Activated CD4-positive, alpha-beta T cell treated with anti-CD3 and anti-CD28 coated beads for 24 hours (primary cell): ENCODE results near the gene CTAGE8.
"Not testable (repeated sequence)": the region's sequence is repeated elsewhere in the genome, so short reads cannot be mapped to it uniquely, and the experiment has no call there.

ENCODE experiments used
- DNase-seq, 2 donors: peaks; one replicate each; pipeline ENCODE4 v3.0.0-alpha.2; 2020; ENCODE audit warnings: low read depth in 2 of 2

CTAGE8 gene, protein sequence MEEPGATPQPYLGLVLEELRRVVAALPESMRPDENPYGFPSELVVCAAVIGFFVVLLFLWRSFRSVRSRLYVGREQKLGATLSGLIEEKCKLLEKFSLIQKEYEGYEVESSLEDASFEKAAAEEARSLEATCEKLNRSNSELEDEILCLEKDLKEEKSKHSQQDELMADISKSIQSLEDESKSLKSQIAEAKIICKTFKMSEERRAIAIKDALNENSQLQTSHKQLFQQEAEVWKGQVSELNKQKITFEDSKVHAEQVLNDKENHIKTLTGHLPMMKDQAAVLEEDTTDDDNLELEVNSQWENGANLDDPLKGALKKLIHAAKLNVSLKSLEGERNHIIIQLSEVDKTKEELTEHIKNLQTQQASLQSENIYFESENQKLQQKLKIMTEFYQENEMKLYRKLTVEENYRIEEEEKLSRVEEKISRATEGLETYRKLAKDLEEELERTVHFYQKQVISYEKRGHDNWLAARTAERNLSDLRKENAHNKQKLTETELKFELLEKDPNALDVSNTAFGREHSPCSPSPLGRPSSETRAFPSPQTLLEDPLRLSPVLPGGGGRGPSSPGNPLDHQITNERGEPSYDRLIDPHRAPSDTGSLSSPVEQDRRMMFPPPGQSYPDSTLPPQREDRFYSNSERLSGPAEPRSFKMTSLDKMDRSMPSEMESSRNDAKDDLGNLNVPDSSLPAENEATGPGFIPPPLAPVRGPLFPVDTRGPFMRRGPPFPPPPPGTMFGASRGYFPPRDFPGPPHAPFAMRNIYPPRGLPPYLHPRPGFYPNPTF

DNA sequence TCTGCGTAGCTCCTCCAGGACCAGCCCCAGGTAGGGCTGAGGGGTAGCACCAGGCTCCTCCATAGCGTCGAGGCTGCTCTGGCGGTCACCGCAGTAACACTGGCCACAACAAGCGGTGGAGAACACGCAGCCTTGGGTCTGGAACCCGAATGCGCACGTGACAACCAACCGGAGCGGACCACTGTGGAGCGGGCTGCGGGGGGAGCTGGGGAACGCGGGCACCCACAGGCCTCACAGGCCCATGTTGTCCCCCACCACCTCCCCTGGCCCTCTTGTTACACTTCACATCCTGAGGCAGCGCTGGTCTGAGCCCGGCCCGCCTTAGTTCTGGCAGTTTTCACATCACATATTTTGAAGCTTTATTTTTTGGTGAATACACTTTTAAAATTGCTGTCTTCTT lies at the start of gene CTAGE8:
CTAGE8 (minus strand) TSS at position 101 of the 400 bp plus-strand sequence; CDS start at position 63, 38 bp downstream.
- DNase-seq, result not testable (repeated sequence)

DNA sequence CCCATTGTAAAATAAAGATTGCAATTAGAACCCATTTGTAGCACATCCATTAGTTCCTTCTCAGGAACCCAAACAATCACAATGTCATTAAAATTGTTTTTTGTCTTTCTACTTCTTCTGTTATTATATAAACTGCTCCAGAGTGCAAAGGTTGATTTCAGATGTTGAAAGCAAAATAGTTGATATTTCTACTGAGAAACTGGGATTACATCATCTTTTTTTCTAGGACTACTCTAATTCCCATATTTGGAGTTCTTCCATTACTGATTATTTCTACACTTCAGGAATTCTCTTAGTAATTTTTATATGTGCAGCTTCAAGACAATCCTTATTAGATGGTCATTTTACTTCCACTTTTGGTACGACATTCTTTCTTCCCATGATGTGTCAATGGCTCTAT lies 48.4 kb upstream of the CTAGE8 start:
- not testable (repeated sequence) for DNase-seq

- DNase-seq, result not testable (repeated sequence)
These were observed 42.9 kb upstream of the CTAGE8 start, which contains the start of gene OR2A1 for GRCh38 chr7:144311872-144312469. TSS of gene OR2A1 (plus strand) at chr7:144312419. CDS start at chr7:144318125, 5,706 bp downstream.

GRCh38 chr7:144311218-144311617 lies 42.1 kb upstream of the CTAGE8 start:
- DNase-seq, result not testable (repeated sequence)

DNA sequence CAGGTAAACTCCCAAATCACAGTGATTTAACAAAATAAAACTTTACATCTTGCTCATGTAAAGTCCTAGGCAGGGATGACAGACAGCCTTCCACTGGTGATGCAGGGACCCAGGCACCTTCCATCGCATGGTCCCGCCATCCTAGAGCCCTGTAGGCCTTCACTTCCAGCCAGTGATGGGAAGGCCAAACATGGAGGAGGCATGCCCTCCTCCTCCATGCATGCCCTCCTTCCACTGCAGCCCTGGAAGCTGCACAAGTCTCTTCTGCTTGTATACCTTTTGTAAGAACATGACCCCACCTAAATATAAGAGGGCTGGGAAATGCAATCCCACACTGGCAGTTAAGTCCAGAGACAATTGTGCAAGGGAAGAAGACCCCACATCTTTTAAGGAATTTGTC lies 40.6 kb upstream of the CTAGE8 start:
- DNase-seq, result not testable (repeated sequence)

DNA sequence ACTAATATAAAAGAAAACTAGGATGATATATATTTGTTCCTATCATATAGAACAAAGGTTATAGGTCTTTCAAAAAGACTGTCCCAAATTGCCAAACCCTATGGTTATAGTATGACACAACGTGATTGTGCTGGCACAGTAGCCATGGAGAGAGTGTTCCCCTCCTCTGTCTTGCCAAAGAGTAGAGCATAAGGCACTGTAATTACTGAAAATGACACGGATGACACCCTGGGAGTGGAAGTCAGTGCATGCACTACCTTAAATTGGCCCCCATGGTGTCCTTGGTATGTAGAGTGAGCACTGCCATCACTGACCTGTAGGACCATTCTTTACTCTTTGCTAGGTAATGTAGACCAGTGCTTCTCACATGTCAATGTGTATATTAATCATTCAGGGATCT lies 36.1 kb upstream of the CTAGE8 start:
- DNase-seq, result not testable (repeated sequence)

DNA sequence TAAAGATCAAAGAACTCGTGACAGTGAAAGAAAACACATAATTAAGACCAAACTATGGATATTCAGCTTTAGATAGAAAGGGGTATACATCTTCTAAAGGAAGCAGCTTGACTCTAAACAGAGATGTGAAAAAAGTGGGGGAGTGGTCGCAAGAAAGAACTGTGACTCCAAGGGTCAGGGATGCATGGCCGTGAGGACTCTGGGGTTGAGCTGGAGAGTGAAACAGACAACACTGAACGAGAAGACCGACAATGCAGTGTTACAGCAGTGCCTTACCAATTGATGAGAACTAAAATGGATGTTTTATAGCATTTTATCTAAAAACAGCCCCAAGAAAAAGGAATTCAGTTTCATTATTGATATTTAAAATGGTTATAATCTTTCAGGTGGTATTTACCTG lies 34.5 kb upstream of the CTAGE8 start:
- not testable (repeated sequence) for DNase-seq

- not testable (repeated sequence) for DNase-seq
These were observed 33.7 kb upstream of the CTAGE8 start for GRCh38 chr7:144302578-144303303.

DNA sequence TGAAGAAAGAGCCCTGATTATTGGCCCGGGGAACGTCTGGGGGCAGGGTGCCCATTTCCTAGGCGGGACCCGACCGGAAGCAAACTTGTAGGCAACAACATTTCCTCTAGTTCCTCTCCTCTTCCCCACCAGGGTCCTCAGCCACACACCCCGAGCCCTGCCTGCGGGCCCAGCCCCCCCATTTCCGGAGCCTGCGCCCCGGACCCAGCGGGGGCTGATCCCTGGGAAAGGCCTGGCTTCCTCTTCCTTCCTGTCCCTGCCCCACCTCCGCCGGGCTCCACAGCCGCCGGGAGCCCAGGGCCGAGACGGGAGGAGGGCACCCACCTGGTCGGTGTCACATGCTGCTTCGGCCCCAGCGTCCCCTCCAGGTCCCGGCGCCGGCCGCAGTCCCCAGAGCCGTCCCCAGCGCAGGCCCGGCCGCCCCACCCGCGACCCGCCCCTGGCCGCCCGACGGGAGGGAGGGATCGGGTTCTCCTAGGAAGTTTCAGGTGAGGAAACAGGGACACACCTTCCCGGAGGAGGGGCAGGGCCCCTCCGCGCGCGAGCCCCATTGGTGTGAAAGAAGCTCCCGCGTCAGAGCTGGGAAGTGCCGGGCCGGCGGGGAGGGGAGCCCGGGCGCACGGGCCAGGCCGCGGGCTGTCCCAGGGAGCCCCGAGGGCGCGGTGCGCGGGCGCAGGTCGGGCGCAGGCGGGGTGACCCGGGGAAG lies 24.9 kb upstream of the CTAGE8 start:
- not testable (repeated sequence) for DNase-seq

DNA sequence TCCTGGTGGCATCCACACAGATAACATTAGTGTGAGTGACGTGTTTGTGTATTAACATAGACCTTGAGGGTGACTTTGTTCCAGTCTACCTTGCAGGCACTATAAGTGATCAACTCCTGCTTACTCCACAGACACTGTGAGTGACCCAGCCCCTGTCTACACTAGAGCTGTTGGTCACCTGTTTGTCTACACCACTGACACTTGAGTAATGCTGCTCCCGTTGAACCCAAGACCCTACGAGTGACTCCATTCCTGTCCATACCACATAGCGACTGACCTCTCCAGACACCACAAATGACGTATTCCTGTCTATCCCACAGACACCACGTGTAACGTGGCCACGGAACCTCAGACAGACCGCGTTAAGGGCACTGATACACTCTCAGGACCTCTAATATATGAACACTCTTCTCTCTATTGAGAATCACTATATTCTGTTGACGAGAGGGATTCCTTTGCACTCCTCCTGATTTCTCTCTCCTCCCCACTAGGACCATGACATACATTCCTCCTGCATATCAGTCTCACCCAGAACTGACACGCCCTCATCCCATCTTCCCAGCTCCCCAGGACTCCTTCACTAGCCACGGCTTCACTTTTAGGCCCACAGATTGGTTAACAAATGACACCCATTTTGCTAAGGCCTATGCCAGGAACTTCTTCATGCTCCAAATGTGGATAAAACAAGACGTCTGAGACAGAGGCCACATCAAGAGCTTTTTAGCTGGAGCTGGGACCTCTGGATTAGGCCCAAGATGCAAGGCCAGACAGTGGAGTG lies 23.5 kb upstream of the CTAGE8 start:
- DNase-seq, result not testable (repeated sequence)

DNA sequence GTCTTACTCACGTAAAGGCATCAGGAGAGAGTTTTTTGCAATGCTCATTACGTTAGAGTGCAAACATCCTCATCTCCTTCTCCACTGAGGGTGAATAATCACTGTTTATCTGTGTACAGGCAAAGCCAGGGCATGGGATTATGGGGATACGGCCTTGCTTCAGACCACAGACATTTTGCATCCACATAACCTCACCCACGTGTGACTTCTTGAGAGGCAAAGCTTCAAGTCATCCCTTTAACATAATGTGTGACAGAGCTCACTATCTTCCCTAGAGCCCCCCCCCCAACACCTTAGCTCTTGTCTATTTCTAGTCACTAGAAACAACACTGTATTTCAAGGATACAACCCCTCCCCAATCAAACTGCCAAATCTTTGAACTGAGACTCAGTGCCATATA lies 22.5 kb upstream of the CTAGE8 start:
- DNase-seq, result not testable (repeated sequence)

DNA sequence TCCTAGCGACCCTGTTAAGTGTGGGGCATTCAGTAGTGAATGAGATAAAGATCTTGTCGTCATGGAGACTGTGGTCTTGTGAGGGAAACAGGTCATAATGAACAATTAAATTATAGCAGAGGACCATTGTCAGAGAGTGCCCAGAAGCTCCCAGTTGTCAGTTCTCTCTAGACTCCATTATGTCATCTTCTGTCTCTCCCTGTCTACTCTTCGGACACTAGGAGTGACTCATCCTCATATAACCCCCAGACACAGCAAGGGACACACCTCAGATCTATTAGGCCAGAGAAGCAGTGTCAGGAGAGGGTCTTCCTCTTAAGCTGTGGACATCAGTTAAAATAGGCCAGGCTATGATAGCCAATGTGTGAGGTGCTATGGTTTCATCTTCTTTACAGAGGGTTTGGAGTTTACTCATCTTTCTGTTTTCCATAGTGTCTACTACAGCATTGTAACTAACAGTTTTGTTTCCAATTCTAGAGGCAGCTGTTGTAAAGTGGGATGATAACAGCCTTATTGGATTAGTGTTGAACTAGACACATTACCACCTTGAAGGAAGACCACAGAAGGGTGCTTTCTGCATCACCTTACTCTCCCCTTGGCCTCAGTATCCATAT lies 18.2 kb upstream of the CTAGE8 start:
- not testable (repeated sequence) for DNase-seq

GRCh38 chr7:144283716-144284115 lies 14.6 kb upstream of the CTAGE8 start:
- DNase-seq, result not testable (repeated sequence)

DNA sequence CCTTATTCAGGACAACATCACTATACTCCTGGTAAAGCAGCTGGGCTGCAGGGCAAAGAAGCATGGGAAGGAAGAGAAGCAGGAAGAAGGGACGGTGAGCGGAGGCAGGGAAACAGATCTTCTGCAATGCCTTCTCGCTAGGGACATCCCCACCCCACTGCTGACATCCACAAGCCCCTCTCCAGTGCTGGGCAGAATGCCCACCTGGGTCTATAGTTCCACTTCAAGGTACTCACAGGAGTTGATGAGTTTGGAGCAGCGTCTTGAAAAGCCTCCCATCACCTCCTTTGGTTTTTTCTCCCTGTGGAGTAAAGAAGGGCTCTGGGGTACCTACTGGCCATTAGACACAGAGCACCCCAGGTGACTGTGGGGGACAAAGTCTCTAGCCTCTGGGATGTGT lies 13.4 kb upstream of the CTAGE8 start:
- DNase-seq, result not testable (repeated sequence)

DNA sequence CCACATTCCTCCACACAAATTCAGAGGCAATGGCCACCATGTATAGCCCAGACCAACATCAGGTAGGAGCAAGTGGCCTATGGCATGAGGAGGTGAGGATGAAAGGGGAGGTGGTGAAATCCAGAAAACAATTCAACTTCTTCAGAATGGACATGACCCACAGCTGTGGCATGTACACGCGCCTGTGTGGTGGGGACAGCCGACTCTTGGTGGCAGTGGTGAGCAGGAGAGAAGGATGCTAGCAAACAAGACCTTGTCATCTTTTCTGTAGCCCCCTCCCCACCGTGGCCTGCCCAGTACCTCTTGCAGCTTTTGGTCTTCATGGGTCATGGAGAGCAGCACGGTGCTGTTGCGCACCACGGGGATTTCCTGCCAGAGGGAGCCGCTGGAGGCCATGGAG lies 12.9 kb upstream of the CTAGE8 start:
- not testable (repeated sequence) for DNase-seq

DNA sequence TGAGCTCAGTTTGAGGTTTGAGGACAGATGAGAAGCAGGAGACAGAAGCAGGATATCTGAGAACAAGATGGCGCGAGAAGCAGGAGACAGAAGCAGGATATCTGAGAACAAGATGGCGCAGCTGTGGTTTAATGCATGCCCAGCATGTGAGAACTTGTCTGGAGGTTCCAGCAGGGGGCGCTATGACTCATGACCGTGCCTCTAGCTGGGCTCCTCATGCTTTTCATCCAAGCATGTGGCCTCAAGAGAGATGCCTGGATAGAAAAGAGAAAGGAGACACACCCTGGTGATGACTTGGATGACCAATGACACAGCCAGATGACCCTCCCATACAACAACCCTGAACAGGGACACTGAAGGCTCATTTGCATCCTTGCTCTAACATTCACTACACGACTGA lies 10.9 kb upstream of the CTAGE8 start:
- DNase-seq, result not testable (repeated sequence)

GRCh38 chr7:144275281-144275680 lies 6.2 kb upstream of the CTAGE8 start:
- DNase-seq, result not testable (repeated sequence)

- DNase-seq, result not testable (repeated sequence)
These were observed 4.4 kb downstream of the CTAGE8 start, which contains the start of gene OR2A7 for GRCh38 chr7:144264692-144265091. TSS of gene OR2A7 (minus strand) at chr7:144264792. CDS start at chr7:144259628, 5,164 bp downstream.

DNA sequence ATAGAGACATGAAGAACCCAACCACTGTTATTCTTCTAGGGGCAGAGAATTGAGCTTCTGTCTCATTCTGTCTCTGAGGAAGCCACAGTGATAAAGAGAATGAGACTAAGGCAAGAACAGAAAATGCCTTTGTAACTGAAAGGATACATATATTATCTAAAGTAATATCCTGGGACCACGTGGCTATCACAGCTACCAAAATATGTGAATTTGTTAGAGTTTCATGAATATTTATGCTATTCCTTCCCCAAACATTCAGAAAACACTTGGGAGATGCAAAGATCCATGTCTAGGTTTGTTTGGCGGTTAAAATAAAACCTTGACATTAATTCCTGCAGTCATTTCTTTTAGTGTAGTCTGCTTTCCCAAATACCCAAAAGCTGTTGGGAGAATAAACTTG lies 7.0 kb downstream of the CTAGE8 start:
- not testable (repeated sequence) for DNase-seq
